Chondrocyte (in vitro differentiated cells): Measurements from ENCODE around the gene ELK3. TPM values are rescaled to one million over a fixed set of nuclear protein-coding genes. Genes with fewer than 3 reads are reported as not detected.

Source experiments
- DNase-seq: peaks from one replicate; pipeline ENCODE4 v3.0.0; 2021; ENCODE audit warnings: mixed read lengths, low spot score
- H3K27ac Mint-ChIP-seq: one replicate; pipeline ENCODE4 v1.8.0; 2021; ENCODE audit warnings: mild to moderate bottlenecking, moderate library complexity, mixed read lengths; ENCODE audit not compliant: unreplicated experiment
- H3K27me3 Mint-ChIP-seq: 2 replicates; pipeline ENCODE4 v1.8.0; 2021; ENCODE audit warnings: low read depth, mixed read lengths
- H3K36me3 Mint-ChIP-seq: 2 replicates; pipeline ENCODE4 v1.8.0; 2021; ENCODE audit warnings: low read depth, mixed read lengths
- H3K4me1 Mint-ChIP-seq: 2 replicates; pipeline ENCODE4 v1.8.0; 2021; ENCODE audit warnings: low read depth, mild to moderate bottlenecking, mixed read lengths
- H3K4me3 Mint-ChIP-seq: one replicate; pipeline ENCODE4 v1.8.0; 2021; ENCODE audit warnings: mild to moderate bottlenecking, moderate library complexity, mixed read lengths; ENCODE audit not compliant: unreplicated experiment
- H3K9me3 Mint-ChIP-seq: 2 replicates; pipeline ENCODE4 v1.8.0; 2021; ENCODE audit warnings: low read depth, mixed read lengths
- total RNA-seq: library from RNA; stranded (reverse); gene quantifications from 3 replicates; pipeline ENCODE4 v1.2.1, GENCODE V29; 2021
- TF ChIP-seq, protein P1 (sequence below): fragments of 200-600 bp; sonication (generic); IDR thresholded peaks from 2 replicates; pipeline ENCODE4 v1.5.0; 2021; ENCODE audit warnings: antibody characterized with exemption, mild to moderate bottlenecking, moderate library complexity

The ELK3 gene
- total RNA-seq, 1 donor from 2014 or later: 38.8 TPM

- Mint-ChIP-seq H3K27me3 (no peaks in the 10 kb centered on the region), H3K36me3 (no peaks in the 10 kb centered on the region), H3K9me3 (peaks cover 8% of the 10 kb centered on the region), H3K4me1 (peaks cover 4% of the 10 kb centered on the region), H3K4me3 (no peak overlapping the region), H3K27ac (no peak overlapping the region)
- no peak for DNase-seq
- TF ChIP-seq, protein P1, sequence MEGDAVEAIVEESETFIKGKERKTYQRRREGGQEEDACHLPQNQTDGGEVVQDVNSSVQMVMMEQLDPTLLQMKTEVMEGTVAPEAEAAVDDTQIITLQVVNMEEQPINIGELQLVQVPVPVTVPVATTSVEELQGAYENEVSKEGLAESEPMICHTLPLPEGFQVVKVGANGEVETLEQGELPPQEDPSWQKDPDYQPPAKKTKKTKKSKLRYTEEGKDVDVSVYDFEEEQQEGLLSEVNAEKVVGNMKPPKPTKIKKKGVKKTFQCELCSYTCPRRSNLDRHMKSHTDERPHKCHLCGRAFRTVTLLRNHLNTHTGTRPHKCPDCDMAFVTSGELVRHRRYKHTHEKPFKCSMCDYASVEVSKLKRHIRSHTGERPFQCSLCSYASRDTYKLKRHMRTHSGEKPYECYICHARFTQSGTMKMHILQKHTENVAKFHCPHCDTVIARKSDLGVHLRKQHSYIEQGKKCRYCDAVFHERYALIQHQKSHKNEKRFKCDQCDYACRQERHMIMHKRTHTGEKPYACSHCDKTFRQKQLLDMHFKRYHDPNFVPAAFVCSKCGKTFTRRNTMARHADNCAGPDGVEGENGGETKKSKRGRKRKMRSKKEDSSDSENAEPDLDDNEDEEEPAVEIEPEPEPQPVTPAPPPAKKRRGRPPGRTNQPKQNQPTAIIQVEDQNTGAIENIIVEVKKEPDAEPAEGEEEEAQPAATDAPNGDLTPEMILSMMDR: no peak
These were observed 21.2 kb upstream of the ELK3 start for GRCh38 chr12:96172981-96173380.

GRCh38 chr12:96176575-96176974 lies 17.6 kb upstream of the ELK3 start:
- H3K9me3 Mint-ChIP-seq: peaks cover 8% of the 10 kb centered on the region
- TF ChIP-seq, protein P1: no peak
- no peak overlapping the region for H3K4me3 Mint-ChIP-seq
- H3K36me3 Mint-ChIP-seq: no peaks in the 10 kb centered on the region
- DNase-seq: no peak
- H3K27ac Mint-ChIP-seq: no peak overlapping the region
- H3K4me1 Mint-ChIP-seq: peaks cover 4% of the 10 kb centered on the region
- no peaks in the 10 kb centered on the region for H3K27me3 Mint-ChIP-seq

GRCh38 chr12:96177013-96177412 lies 17.2 kb upstream of the ELK3 start:
- Mint-ChIP-seq H3K36me3 (no peaks in the 10 kb centered on the region), H3K4me3 (no peak overlapping the region), H3K27ac (peak overlapping the region; percentile 15), H3K9me3 (peaks cover 8% of the 10 kb centered on the region), H3K4me1 (peaks cover 4% of the 10 kb centered on the region), H3K27me3 (no peaks in the 10 kb centered on the region)
- TF ChIP-seq, protein P1: no peak
- no peak for DNase-seq

DNA sequence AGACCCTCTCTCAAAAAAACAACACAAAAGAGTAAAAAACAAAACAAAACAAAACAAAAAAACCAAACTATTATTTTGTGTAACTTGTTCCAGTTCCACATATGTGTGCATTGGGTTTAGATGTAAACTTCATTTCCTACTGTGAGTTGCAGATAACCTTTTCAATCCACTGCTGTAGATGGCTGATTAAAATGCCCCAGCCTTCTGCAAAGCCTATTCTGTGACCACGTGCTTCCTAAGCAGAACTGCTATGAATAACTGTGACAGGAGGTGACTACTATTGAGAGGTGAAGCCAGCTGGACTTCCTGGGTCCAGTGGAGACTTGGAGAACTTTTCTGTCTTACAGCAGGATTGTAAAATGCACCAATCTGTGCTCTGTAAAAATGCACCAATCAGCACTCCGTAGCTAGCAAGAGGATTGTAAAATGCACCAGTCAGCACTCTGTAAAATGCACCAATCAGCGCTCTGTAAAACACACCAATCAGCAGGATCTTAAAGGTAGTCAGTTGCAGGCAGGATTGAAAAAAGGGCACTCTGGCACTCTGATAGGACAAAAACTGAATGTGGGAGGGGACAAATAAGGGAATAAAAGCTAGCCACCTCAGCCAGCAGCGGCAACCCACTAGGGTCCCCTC lies 10.3 kb upstream of the ELK3 start:
- H3K36me3 Mint-ChIP-seq: no peaks in the 10 kb centered on the region
- DNase-seq: no peak
- H3K9me3 Mint-ChIP-seq: no peaks in the 10 kb centered on the region
- H3K4me1 Mint-ChIP-seq: no peaks in the 10 kb centered on the region
- TF ChIP-seq, protein P1: no peak
- no peak overlapping the region for H3K27ac Mint-ChIP-seq
- no peaks in the 10 kb centered on the region for H3K27me3 Mint-ChIP-seq
- H3K4me3 Mint-ChIP-seq: no peak overlapping the region

DNA sequence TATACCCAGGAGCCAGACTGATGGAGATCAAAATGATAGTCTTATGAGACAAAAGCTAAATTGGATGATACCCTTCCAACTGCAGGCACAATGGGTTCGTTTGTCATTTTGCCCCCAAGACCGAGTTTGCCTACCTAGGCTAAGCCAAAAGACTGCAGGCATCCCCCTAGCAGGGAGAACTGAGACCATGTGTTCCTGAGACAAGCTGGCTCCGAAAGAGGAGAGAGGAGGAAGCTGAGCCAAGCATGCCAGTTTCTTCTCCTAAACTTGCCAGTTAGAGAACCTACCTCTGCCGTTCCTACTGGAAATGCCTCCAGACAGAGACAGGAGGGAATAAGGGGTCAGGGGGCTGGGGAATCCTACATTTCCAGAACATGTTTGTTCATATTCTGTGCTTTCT lies 8.3 kb upstream of the ELK3 start:
- peaks cover 2% of the 10 kb centered on the region for H3K36me3 Mint-ChIP-seq
- TF ChIP-seq, protein P1: no peak
- H3K27ac Mint-ChIP-seq: no peak overlapping the region
- peaks cover 6% of the 10 kb centered on the region for H3K9me3 Mint-ChIP-seq
- H3K4me3 Mint-ChIP-seq: no peak overlapping the region
- H3K4me1 Mint-ChIP-seq: no peaks in the 10 kb centered on the region
- no peak for DNase-seq
- no peaks in the 10 kb centered on the region for H3K27me3 Mint-ChIP-seq
